H1 (cell line): Measurements from ENCODE around the gene GPRIN1.

Experiments used
- ASH2L ChIP-seq: fragments of 200-600, 300-600 bp; sonication (generic); IDR thresholded peaks from one replicate; pipeline ENCODE4 v1.7.1; 2017; ENCODE audit warnings: low read length
- CEBPB ChIP-seq: IDR thresholded peaks from 2 replicates; pipeline ENCODE4 v1.6.1; 2012; ENCODE audit warnings: low read depth, low read length
- CREB1 ChIP-seq: IDR thresholded peaks from 2 replicates; pipeline ENCODE4 v1.6.1; 2012; ENCODE audit warnings: inconsistent platforms
- CTCF ChIP-seq, 3 experiments: IDR thresholded peaks; 1 replicate in 2 of 3; 2 replicates in 1 of 3; pipeline versions ENCODE4 v1.5.1 to v1.6.1; 2011; ENCODE audit warnings: low read length in 3 of 3, mild to moderate bottlenecking in 3 of 3, inconsistent platforms in 2 of 3, low read depth in 1 of 3, moderate library complexity in 1 of 3; ENCODE audit not compliant: insufficient read depth in 1 of 3; ENCODE audit errors: control extremely low read depth in 1 of 3
- EGR1 ChIP-seq: IDR thresholded peaks from 2 replicates; pipeline ENCODE4 v1.6.1; 2011; ENCODE audit warnings: low read depth, low read length, borderline replicate concordance
- EP300 ChIP-seq, 2 experiments: IDR thresholded peaks; 1 replicate in 1 of 2; 2 replicates in 1 of 2; pipeline ENCODE4 v1.6.1; 2011 to 2012; ENCODE audit warnings: low read depth in 2 of 2, low read length in 2 of 2, mild to moderate bottlenecking in 2 of 2, borderline replicate concordance in 1 of 2, inconsistent platforms in 1 of 2, moderate library complexity in 1 of 2
- EZH2 ChIP-seq: fragments of 200-600 bp; sonication (generic); IDR thresholded peaks from 2 replicates; pipeline ENCODE4 v1.7.1; 2012; ENCODE audit warnings: low read depth, mild to moderate bottlenecking, moderate library complexity, low read length, inconsistent platforms; ENCODE audit not compliant: severe bottlenecking
- FOSL1 ChIP-seq: IDR thresholded peaks from 2 replicates; pipeline ENCODE4 v1.6.1; 2011; ENCODE audit warnings: mild to moderate bottlenecking, low read depth, low read length, moderate library complexity; ENCODE audit not compliant: insufficient read depth
- GTF2F1 ChIP-seq: IDR thresholded peaks from 2 replicates; pipeline ENCODE4 v1.6.1; 2012; ENCODE audit warnings: low read depth, low read length, improper control_type of control experiment, borderline replicate concordance
- MAX ChIP-seq: IDR thresholded peaks from 2 replicates; pipeline ENCODE4 v1.6.1; 2012; ENCODE audit warnings: inconsistent platforms
- POLR2A ChIP-seq, 2 experiments: IDR thresholded peaks; 1 replicate in 1 of 2; 2 replicates in 1 of 2; pipeline ENCODE4 v1.6.1; 2011; ENCODE audit warnings: low read depth in 2 of 2, low read length in 2 of 2, mild to moderate bottlenecking in 2 of 2; ENCODE audit errors: control extremely low read depth in 1 of 2
- RAD21 ChIP-seq, 2 experiments: IDR thresholded peaks in 1 of 2; conservative IDR thresholded peaks in 1 of 2; 2 replicates each; pipeline ENCODE4 v1.6.1; 2011; ENCODE audit warnings: low read depth in 2 of 2, low read length in 2 of 2, improper control_type of control experiment in 1 of 2, inconsistent platforms in 1 of 2, mild to moderate bottlenecking in 1 of 2, moderate library complexity in 1 of 2

GRCh38 chr5:176595386-176595943, 14.5 kb downstream of the GPRIN1 start:
- TF ChIP-seq CREB1: no peak
- no peak for TF ChIP-seq EZH2
- no peak for TF ChIP-seq CTCF (IDR thresholded peaks at IDR 0.05; ENCODE audit: control extremely low read depth in 1 of 3, insufficient read depth in 1 of 3, low read depth in 1 of 3, low read length in 3 of 3)
- TF ChIP-seq POLR2A (IDR thresholded peaks at IDR 0.05; ENCODE audit: control extremely low read depth in 1 of 2, low read depth in 2 of 2, low read length in 2 of 2): no peak
- no peak for TF ChIP-seq GTF2F1
- no peak for TF ChIP-seq EP300 (IDR thresholded peaks at IDR 0.05; ENCODE audit: borderline replicate concordance in 1 of 2, low read depth in 2 of 2, low read length in 2 of 2)
- no peak for TF ChIP-seq FOSL1
- TF ChIP-seq MAX: no peak
- TF ChIP-seq RAD21 (IDR thresholded peaks at IDR 0.05 in 1 of 2, conservative IDR thresholded peaks at IDR 0.05 in 1 of 2; ENCODE audit: low read depth in 2 of 2, low read length in 2 of 2): no peak
- TF ChIP-seq CEBPB: no peak
- no peak for TF ChIP-seq EGR1
- no peak for TF ChIP-seq ASH2L
